ENCODE data around the gene ABHD16B.
"Not testable (repeated sequence)": the region's sequence is repeated elsewhere in the genome, so short reads cannot be mapped to it uniquely, and the experiment has no call there.

Gene ABHD16B

DNA sequence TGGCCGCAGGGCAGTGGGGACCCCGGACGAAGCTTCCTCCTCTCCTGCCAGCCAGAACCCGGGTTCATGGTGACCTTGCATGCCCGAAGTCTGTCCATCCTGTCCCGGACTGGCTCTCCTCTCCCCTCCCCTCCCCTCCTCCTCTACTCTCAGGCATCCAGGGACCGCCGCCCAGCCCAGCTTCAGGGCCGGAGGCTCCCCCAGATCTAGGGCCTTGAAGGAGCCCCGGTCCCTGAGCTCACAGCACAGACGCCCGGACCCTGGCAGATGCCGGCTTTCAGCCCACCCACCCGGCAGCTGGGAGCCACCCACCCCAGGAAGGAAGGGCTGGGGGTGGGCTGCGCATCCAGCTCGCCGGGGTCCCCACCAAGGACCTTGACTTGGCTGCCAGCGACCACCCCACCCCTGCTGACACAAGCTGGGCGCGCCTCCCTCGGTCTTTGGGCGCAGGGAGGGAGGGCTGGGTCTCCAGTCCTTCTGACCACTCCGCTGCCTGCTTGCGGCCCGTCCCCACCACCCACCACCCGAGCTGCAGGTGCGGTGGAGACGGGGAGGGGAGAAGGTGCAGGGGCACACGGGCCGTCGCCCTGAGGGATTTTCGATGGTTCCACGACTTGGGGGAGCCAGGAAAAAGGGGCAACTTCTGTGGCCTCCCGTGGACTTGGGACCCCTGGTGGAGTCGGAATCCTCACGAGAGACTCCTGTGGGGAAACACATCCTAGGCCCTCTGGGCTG is 5.8 kb upstream of the ABHD16B start:
- DNase-seq (ENCODE audit: low spot score): no peak

DNA sequence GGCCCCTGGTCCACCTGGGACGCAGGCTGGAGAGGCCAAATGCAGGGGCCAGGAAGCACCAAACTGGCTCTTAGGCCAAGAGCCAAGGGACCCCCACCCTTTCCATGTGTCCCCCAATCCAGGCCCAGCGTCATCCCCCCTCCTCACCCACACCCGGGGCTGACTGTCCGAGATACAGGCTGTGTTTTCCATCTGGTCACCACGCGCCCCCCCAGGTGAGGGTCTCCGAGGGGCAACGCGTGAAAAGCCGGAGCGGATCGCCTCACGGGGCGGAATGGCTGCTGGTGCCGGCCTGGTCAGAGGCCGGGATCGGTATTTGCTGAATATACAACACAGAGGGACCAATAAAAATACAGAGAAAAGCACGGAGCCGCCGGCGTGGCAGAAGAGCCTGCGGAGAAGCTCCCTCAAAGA is 5.2 kb upstream of the ABHD16B start:
- DNase-seq (ENCODE audit: low spot score): no peak

DNA sequence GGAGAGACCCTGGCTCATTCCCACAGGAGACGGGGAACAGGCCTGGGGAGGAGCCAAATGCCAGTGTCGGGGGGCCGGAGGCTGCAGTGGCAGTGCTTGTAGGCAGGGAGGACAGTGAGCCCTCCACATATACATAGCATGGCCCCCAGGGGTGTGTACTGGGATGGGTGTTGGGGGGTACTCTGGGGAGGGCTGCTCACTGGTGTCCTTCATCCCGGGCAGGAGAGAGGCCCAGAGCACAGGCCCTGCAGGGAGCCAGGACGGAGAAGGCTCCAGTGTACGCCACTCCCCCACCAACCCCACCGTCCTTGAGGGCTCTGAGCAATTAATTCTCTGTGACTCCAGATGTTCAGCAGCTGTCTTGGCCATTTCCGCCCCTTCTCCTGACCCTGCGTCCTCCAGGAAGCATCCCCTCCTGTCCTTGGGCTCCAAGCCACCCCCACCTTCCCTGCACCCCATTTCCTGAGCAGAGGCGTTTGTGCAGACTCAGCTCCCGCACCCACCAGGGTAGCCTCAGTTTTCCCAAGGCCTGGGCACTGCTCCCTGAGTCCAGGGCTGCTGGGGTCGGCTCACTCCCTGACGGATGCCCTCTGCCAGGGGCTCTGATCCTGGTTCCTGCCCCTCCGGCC is 3.4 kb upstream of the ABHD16B start:
- DNase-seq (ENCODE audit: low spot score): no peak

DNA sequence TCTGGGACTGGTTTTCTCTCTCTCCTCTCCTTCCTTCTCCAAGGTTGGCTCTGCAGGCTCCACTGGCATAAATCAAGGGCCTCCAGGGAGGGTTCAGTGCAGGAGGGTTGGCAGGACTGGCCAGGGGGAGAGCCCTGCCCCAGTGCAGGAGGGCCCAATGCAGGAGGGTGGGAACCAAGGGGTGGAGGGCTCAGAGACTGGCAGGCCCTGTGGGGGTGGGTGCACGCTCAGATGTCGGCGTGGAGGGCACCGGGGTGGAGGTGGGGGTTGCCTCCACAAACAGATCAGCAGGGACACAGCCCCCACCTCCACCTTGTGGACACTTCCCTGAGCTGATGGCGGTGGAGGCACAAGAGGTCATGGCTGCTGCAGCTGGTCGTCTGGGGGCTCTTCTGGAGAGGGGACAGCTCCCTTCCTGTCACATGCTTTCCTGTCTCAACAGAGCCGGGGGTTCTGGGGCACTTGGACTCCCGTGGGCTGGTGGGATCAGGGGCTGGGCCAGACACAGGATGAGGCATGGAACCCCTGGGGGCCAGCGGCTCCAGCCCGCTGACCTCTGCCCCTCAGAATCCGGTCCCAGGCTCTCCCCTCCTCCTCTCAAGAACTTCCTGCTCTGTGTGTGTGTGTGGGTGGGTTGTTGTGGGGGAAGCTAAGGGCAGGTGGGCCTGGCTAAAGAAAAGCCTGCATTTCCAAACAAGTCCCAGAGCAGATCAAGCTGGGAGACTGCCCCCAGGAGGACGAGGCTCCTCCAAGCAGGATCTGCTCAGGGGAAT is 2.7 kb upstream of the ABHD16B start:
- DNase-seq (ENCODE audit: low spot score): no peak

DNA sequence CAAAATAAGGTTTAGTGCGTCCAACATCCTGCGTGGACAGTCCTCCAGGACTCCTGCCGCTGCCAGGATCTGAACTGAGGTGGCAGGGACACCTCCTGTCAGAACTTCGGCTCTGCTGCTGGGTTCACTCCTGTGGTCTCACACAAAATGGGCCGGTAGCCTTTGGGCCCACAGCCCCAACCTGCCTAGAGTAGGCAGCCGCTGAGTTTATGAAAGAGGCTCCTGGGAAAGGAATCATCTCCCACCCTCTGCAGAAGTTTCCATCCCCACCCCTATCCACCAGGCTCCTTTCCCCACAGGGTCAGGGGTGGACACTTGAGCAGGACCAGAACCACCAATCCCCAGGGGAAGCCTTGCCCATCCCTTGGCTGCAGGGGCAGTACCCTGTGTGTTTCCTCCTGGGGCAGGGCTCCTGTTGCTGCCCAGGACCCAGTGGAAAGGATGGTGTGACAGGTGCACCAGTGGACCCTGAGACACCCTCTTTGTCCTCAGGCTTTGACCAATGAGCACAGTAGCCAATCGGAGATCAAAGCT is 2.1 kb upstream of the ABHD16B start:
- no peak for DNase-seq (ENCODE audit: low spot score)

DNA sequence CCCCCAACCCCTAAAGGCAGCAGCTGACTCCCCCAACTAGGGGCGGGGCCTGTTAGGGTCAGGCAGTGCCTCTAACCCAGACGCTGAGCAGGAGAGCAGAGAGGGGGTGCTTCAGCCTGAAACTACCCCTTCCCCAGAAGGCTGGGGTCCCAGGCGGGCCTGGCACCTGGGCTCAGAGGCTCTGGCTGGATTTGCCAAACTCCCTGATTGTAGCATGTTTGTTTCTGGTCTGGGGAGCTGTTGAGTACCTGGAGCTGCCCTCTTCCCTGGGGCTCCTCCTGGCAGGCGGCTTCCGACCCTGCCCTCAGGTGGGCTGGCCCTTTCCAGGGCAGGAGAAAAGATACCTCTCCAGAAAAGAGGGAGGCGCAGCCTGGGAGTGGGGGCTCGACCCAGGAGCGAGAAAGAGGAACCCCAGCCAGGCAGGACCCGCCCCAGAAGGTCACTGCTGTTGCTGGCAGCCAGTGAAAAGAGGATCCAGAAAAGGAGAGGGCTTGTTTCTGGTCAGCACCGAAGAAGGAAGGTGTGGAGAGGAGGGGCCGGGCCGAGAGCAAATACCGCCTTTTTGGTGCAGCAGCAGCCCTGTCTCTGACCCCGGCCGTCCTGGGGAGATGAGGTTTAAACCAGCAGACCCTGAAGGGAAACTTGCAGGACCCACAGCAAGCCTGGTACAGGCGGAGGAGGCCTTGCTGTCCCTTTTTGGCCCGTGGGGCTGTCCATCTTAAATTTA is 810 bp upstream of the ABHD16B start:
- no peak for DNase-seq (ENCODE audit: low spot score)

DNA sequence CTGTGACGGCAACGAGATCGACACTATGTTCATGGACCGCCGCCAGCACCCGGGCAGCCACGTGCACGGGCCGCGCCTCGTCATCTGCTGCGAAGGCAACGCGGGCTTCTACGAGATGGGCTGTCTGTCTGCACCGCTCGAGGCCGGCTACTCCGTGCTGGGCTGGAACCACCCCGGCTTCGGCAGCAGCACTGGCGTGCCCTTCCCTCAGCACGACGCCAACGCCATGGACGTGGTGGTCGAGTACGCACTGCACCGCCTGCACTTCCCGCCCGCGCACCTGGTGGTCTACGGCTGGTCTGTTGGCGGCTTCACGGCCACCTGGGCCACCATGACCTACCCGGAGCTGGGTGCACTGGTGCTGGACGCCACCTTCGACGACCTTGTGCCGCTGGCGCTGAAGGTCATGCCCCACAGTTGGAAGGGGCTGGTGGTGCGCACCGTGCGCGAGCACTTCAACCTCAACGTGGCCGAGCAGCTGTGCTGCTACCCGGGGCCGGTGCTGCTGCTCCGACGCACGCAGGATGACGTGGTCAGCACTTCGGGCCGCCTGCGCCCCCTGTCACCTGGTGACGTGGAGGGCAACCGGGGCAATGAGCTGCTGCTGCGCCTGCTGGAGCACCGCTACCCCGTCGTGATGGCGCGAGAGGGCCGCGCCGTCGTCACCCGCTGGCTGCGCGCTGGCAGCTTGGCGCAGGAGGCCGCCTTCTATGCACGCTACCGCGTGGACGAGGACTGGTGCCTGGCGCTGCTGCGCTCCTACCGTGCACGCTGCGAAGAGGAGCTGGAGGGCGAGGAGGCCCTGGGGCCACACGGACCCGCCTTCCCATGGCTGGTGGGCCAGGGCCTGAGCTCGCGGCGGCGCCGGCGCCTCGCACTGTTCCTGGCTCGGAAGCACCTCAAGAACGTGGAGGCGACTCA is 943 bp downstream of the ABHD16B start:
- DNase-seq (ENCODE audit: low spot score): no peak

DNA sequence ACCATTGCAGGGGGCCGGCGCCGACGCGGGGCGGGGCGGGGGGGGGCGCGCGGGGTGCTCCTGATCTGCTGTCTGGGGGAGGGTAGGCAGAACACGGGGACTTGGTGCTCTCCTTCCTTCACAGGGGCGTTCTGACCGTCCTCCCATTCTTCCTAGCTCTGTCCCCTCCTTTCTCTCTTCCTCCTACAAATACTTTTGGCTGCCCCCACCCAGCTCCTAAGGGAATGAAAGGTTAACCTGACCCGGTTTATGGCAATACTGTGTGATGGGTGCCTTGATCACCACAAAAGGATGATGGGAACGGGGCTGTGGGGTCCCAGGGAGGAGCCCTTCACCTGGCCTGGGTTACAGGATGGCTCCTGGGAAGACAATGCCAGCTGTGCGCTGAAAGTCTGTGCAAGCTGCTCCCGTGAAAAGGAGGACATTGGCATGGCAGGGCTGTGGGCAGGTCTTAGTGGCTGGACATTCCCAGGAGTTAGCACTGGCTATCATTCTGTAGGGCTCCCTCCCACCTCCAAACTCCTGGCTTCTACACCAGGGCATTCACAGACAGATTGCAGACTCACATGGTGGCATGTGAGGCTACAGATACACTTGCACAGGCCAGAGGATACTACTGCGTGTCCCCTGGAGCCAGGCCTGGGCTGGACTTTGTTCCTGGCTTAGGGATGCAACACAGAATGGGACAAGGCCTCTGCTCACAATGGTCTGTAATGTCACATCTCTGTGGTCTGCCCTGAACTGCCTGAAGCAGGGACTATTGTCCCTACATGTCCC is 1.9 kb downstream of the ABHD16B start:
- no peak for DNase-seq (ENCODE audit: low spot score)

DNA sequence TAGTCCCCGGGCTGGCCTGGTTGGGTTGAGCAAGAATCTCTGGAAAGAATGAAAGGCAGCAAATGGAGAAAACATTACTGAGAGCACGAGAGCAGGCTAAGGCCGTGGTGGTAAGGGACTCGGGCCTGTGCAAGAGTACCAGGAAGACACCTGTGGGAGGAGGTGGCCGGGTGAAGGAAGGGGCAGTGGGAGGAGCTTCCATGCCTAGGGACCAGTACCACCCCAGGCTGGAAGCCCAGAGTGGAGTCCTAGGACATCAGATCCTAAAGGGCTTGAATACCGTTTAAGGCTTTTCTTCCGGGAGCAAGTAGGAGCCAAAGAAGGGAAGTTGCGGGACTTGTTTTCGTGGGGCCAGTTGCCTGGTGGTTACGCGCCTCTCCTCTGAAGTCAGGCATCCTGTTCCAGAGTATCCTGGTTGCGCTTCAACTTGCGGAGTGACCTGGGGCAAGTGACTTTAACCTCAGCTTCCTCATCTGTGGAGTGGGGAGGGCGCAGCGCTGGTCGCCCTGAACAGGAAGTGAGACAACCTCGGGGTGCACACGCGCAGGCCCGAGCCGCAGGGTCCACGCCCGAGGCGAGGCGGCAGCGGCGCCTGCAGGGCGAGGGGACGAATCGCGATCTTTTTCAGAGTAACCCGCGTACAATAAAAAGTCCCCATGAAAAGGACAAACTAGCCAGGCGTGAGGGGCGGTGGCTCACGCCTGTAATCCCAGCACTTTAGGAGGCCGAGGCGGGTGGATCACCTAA is 2.7 kb downstream of the ABHD16B start:
- peak; percentile 56 for DNase-seq (ENCODE audit: low spot score)

DNA sequence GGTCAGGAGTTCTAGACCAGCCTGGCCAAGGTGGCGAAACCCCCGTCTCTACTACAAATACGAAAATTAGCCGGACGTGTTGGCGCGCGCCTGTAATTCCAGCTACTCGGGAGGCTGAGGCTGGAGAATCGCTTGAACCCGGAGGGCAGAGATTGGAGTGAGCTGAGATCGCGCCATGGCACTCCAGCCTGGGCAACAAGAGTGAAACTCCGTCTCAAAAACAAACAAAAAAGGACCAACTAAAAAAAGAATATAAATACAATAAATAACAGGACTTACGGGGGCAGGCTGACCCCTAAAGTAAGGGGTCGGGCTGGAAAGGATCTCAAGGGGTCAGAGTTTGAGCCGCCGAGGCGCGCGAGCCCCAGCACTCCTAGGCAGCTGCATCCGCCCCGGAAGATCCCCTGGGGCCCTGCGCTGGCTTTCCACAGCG is 3.3 kb downstream of the ABHD16B start:
- no peak for DNase-seq (ENCODE audit: low spot score)

DNA sequence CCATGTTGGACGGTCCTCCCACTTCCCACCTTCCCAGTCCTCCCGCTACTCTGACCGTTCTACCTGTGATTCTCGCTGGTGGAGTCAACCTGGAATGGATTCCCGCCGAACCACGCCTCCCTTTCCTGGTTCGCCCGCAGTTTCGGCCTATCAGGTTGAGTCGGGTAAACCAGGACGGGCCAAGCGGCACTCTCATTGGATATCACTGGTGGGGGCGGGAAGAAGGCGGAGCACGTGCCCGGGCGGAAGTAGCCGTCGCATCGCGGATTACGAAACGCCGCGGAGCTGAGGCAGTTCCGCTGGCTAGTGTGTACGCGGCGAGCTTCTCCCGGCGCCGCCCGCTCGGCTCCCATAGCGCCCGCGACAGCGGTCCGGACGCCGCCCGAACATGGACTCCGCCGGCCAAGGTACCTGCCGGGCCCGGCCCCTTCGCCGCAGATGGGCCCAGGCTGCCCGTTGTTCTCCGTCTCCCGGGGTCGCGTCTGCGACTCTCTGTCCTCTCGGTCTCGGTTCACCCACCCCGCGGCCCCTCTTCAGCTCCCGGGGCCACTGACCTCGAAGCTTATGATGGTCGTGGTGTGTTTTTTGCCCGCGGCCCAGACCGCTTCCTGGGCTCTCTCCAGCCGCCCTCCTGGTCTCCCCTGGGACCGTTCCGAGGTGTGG is 3.8 kb downstream of the ABHD16B start, which contains the start of gene TPD52L2:
TPD52L2 (plus strand) TSS at position 293 of the 663 bp plus-strand sequence; CDS start at position 389, 96 bp downstream.
- peak; percentile 96 for DNase-seq (ENCODE audit: low spot score)

DNA sequence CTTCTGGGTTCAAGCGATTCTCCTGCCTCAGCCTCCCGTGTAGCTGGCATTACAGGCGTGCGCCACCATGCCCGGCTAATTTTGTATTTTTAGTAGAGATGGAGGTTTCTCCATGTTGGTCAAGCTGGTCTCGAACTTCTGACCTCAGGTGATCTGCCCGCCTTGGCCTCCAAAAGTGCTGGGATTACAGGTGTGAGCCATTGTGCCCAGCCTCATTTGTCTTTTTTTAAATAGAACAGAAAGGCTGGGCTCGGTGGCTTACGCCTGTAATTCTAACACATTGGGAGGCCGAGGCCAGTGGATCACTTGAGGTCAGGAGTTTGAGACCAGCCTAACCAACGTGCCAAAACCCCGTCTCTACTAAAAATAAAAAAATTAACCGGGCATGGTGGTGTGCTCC is 5.7 kb downstream of the ABHD16B start:
- not testable (repeated sequence) for DNase-seq (ENCODE audit: low spot score)

DNA sequence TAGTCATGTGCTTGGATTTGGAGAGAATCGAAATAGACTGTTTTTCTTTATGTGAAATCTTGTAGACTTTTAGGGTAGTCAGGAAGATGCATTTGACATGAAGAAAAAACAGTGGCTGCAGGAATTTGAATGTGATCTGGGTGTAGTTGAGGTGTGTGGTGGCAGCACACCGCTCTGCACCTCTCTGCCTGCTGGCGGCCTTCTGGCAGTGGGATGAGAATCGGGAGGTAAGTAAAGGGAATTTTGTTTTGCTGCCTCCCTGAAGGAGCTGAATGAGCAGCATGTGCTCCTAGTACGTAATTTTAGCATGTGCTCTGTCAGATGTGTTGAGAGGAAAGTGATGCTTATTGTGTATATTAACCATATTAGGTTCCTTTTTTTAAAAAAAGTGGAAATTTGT is 7.0 kb downstream of the ABHD16B start:
- DNase-seq (ENCODE audit: low spot score): no peak

DNA sequence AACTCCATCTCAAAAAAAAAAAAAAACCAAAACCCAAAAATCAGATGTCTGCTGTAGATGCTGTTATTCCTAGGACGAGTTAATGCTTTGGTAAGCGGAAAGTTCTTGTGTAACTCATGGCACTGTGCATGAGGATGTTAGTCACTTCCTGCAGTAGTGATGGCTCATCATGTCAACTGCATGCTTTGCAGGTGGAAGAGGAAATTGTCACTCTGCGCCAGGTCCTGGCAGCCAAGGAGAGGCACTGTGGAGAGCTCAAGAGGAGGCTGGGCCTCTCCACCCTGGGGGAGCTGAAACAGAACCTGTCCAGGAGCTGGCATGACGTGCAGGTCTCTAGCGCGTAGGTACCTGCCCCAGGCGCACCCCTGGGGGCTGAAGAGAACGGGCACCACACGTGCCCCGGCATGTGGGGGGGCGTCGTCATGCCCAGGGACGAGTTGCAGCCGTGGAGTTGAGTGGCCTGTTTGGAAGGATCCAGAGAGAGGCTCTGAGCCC is 12.2 kb downstream of the ABHD16B start:
- no peak for DNase-seq (ENCODE audit: low spot score)

DNA sequence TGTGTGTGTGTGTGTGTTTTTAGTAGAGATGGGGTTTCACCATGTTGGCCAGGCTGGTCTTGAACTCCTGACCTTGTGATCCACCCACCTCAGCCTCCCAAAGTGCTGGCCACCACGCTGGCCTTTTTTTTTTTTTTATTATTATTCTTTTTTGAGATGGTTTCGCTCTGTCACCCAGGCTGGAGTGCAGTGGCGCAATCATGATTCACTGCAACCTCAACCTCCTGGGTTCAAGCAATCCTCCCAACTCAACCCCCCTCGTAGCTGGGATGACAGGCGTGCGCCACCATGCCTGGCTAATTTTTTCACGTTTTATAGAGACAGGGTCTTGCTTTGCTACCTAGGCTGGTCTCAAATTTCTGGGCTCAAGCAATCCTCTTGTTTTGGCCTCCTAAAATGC is 12.9 kb downstream of the ABHD16B start:
- DNase-seq (ENCODE audit: low spot score): not testable (repeated sequence)

DNA sequence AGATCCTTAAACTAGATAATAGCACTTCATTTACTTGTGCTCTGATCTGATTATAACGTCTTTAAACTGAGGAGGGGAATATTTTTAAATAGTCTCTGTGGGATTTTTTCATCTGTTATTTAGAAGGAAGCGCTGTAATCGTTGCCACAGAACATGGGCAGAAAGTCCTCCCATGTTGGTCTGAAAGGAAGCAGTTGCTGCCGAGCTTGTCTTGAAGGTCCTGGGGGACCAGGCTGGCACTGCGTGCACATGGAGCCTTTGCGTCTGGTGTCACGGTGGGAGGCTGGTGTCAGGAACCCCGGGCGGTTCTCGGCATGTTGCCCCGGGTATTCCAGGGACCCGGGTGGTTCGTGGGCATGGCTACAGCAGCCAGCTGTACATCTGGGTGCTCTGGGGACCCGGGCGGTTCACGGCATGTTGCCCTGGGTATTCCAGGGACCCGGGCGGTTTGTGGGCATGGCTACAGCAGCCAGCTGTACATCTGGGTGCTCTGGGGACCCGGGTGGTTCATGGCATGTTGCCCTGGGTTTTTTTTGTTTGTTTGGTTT is 15.3 kb downstream of the ABHD16B start:
- no peak for DNase-seq (ENCODE audit: low spot score)

DNA sequence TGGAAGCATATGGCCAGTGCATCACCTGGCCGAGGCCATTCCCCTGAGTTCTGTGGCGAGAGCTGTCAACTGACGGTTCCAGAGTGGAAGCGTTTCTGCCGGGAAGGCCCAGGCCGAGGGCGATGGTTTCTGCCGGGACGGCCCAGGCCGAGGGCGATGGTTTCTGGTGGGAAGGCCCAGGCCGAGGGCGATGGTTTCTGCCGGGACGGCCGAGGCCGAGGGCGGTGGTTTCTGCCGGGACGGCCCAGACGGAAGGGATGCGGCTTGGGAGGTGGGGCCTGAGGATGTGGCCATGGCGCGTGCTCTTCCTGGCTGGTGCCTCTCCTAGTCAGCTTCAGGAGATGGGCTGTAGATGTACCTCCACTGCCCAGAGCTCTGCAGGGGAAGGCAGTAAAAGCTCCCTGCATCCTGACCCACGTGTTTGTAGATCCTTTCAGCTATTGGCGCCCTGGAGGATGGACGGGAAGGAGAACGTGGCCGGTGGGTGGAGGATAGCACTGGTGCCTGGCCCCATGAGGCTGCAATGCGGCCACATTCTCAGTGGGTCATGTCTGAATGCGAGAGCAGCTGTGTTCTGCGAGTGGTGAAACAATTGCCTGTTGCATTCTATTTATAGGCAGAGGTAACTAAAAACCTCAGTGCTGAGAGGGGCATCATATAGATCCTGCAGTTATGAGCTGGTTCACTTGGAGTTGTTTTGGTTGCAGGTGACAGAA is 16.6 kb downstream of the ABHD16B start:
- DNase-seq (ENCODE audit: low spot score): no peak
